ENCODE data around the gene CNN3.

GRCh38 chr1:94973309-94973922 is 46.5 kb upstream of the CNN3 start:
- TF ChIP-seq CTCF (conservative IDR thresholded peaks at IDR 0.05; ENCODE audit: low read depth, low read length) (no peak), POLR2A (IDR thresholded peaks at IDR 0.05; ENCODE audit: low read depth, low read length) (no peak), RCOR1 (IDR thresholded peaks at IDR 0.05; ENCODE audit: insufficient replicate concordance, low read length) (no peak), MAZ (IDR thresholded peaks at IDR 0.05; ENCODE audit: borderline replicate concordance, low read depth, low read length) (no peak), CEBPB (IDR thresholded peaks at IDR 0.05; ENCODE audit: low read depth, low read length) (no peak)

Measured in IMR-90 (cell line).